Activated B cell treated with CpG ODN at 0.5 μM for 24 hours (primary cell): ENCODE data around the gene PHF10. TPM values are rescaled to one million over a fixed set of nuclear protein-coding genes. Genes with fewer than 3 reads are reported as not detected.

Source experiments
- ATAC-seq: fragments of 200-7000 bp; cut with Tn5 transposase; one replicate; pipeline ENCODE4 v1.10.0; 2021; ENCODE audit warnings: low read depth, mild to moderate bottlenecking, moderate library complexity
- CTCF ChIA-PET: fragments of 350-600 bp; sonication (Branson Sonifier 250); formaldehyde crosslinking; loops from one replicate; lab custom pipeline; 2021; ENCODE audit warnings: antibody characterized with exemption; lab: Charles Lee
- POLR2A ChIA-PET: fragments of 350-600 bp; sonication (Branson Sonifier 250); formaldehyde crosslinking; loops from one replicate; lab custom pipeline; 2021; ENCODE audit warnings: antibody characterized with exemption; lab: Charles Lee
- DNase-seq: peaks from one replicate; pipeline ENCODE4 v3.0.0; 2022
- H3K27ac Mint-ChIP-seq: one replicate; pipeline ENCODE4 v1.8.0; 2020; ENCODE audit warnings: mixed read lengths
- H3K27me3 Mint-ChIP-seq: one replicate; pipeline ENCODE4 v1.8.0; 2021; ENCODE audit warnings: mixed read lengths
- H3K36me3 Mint-ChIP-seq: one replicate; pipeline ENCODE4 v1.8.0; 2021; ENCODE audit warnings: low read depth, mixed read lengths
- H3K4me1 Mint-ChIP-seq: one replicate; pipeline ENCODE4 v1.8.0; 2021; ENCODE audit warnings: mixed read lengths
- H3K4me3 Mint-ChIP-seq: one replicate; pipeline ENCODE4 v1.8.0; 2020; ENCODE audit warnings: mild to moderate bottlenecking, mixed read lengths
- H3K9me3 Mint-ChIP-seq: one replicate; pipeline ENCODE4 v1.8.0; 2020; ENCODE audit warnings: mixed read lengths
- CTCF ChIP-seq: fragments of 200-600 bp; IDR thresholded peaks from one replicate; pipeline ENCODE4 v1.8.0; 2022; ENCODE audit warnings: antibody characterized with exemption, mild to moderate bottlenecking
- intact Hi-C: fragments of 100-400 bp; cut with micrococcal nuclease; formaldehyde crosslinking; loops from one replicate; pipeline ENCODE4 v1.15.1; 2024
- total RNA-seq: library from RNA; stranded (reverse); gene quantifications from 2 replicates; pipeline ENCODE4 v1.2.3, GENCODE V29; 2022

Gene PHF10
- total RNA-seq, 1 donor from 2014 or later: 36.6 TPM

GRCh38 chr6:169659820-169660610, 64.3 kb downstream of the PHF10 start:
- H3K36me3 Mint-ChIP-seq: peaks cover 64% of the 10 kb centered on the region
- H3K27ac Mint-ChIP-seq: no peak overlapping the region
- ChIA-PET POLR2A (no interaction called here), CTCF (no interaction called here)
- DNase-seq (no peak), ATAC-seq (no peak)
- TF ChIP-seq CTCF: no peak
- H3K27me3 Mint-ChIP-seq: no peaks in the 10 kb centered on the region
- H3K4me3 Mint-ChIP-seq: no peak overlapping the region
- intact Hi-C loops: no loop called here
- no peaks in the 10 kb centered on the region for H3K4me1 Mint-ChIP-seq
- H3K9me3 Mint-ChIP-seq: no peaks in the 10 kb centered on the region

GRCh38 chr6:169657284-169657610, 67.1 kb downstream of the PHF10 start:
- Mint-ChIP-seq H3K4me3 (no peak overlapping the region), H3K36me3 (peaks cover 57% of the 10 kb centered on the region), H3K4me1 (no peaks in the 10 kb centered on the region), H3K27ac (no peak overlapping the region), H3K27me3 (no peaks in the 10 kb centered on the region), H3K9me3 (no peaks in the 10 kb centered on the region)
- ChIA-PET POLR2A (no interaction called here), CTCF (no interaction called here)
- intact Hi-C loops: no loop called here
- ATAC-seq (no peak), DNase-seq (no peak)
- TF ChIP-seq CTCF: no peak

GRCh38 chr6:169656546-169657283, 67.6 kb downstream of the PHF10 start:
- Mint-ChIP-seq H3K9me3 (no peaks in the 10 kb centered on the region), H3K4me1 (no peaks in the 10 kb centered on the region), H3K4me3 (no peak overlapping the region), H3K27me3 (no peaks in the 10 kb centered on the region), H3K27ac (no peak overlapping the region), H3K36me3 (peaks cover 54% of the 10 kb centered on the region)
- no peak for ATAC-seq
- no peak for DNase-seq
- CTCF ChIA-PET: no interaction called here
- intact Hi-C loops: no loop called here
- POLR2A ChIA-PET: no interaction called here
- TF ChIP-seq CTCF: no peak

GRCh38 chr6:169654598-169655391, 69.5 kb downstream of the PHF10 start:
- Mint-ChIP-seq H3K27ac (no peak overlapping the region), H3K27me3 (no peaks in the 10 kb centered on the region), H3K4me1 (no peaks in the 10 kb centered on the region), H3K9me3 (no peaks in the 10 kb centered on the region), H3K4me3 (peak overlapping the region; percentile 53), H3K36me3 (peaks cover 49% of the 10 kb centered on the region)
- no peak for DNase-seq
- intact Hi-C loops: no loop called here
- CTCF ChIA-PET: no interaction called here
- POLR2A ChIA-PET: no interaction called here
- ATAC-seq: peak; percentile 28
- no peak for TF ChIP-seq CTCF

Other genes starting within 250 kb of the PHF10 start
- 36.8 and 49.1 TPM in 2 replicates for gene WDR27, start 22.5 kb downstream of the PHF10 start, total RNA-seq
- gene C6orf120, start 22.4 kb downstream of the PHF10 start, total RNA-seq: 21.7 and 24.8 TPM in 2 replicates
- gene DYNLT2, start 27.1 kb upstream of the PHF10 start, total RNA-seq: 3.7 and 4.4 TPM in 2 replicates
- gene ERMARD, start 27.1 kb upstream of the PHF10 start, total RNA-seq: 33.5 and 45.4 TPM in 2 replicates